Karpas-422 (cell line): ENCODE results near the gene NFIX. TPM values are rescaled to one million over a fixed set of nuclear protein-coding genes. Genes with fewer than 3 reads are reported as not detected.
A peak's percentile ranks its signal among the peaks of the same experiment; 100 is the strongest.

ENCODE experiments used
- DNase-seq: peaks from one replicate; pipeline ENCODE4 v3.0.0-alpha.2; 2015
- H2AFZ ChIP-seq: fragments of 200-600 bp; sonication (generic); 2 replicates; pipeline ENCODE4 v1.6.1; 2014; ENCODE audit warnings: antibody characterized with exemption, low read length, mixed read lengths
- H3K27ac ChIP-seq: fragments of 200-600 bp; sonication (generic); 2 replicates; pipeline ENCODE4 v1.5.1; 2014; ENCODE audit warnings: mild to moderate bottlenecking, low read length, moderate library complexity
- H3K27me3 ChIP-seq: fragments of 200-600 bp; sonication (generic); 2 replicates; pipeline ENCODE4 v1.6.1; 2014; ENCODE audit warnings: low read length, mixed read lengths
- H3K36me3 ChIP-seq: fragments of 200-600 bp; sonication (generic); 2 replicates; pipeline ENCODE4 v1.6.1; 2014; ENCODE audit warnings: low read length, mixed read lengths; ENCODE audit not compliant: insufficient read depth
- H3K4me1 ChIP-seq: fragments of 200-600 bp; sonication (generic); 2 replicates; pipeline ENCODE4 v1.6.1; 2014; ENCODE audit warnings: mild to moderate bottlenecking, low read length, mixed read lengths
- H3K4me2 ChIP-seq: fragments of 200-600 bp; sonication (generic); 2 replicates; pipeline ENCODE4 v1.6.1; 2014; ENCODE audit warnings: low read length, low read depth, mild to moderate bottlenecking; ENCODE audit not compliant: poor library complexity, severe bottlenecking
- H3K4me3 ChIP-seq: fragments of 200-600 bp; sonication (generic); 2 replicates; pipeline ENCODE4 v1.5.1; 2014; ENCODE audit warnings: mild to moderate bottlenecking, antibody characterized with exemption, low read length, mixed read lengths
- H3K79me2 ChIP-seq: fragments of 200-600 bp; sonication (generic); 2 replicates; pipeline ENCODE4 v1.6.1; 2014; ENCODE audit warnings: mild to moderate bottlenecking, low read length, mixed read lengths
- H3K9ac ChIP-seq: fragments of 200-600 bp; sonication (generic); 2 replicates; pipeline ENCODE4 v1.6.0; 2014; ENCODE audit warnings: low read length
- H3K9me2 ChIP-seq: fragments of 200-600 bp; sonication (generic), shearing (Covaris generic); replicated peaks from 2 replicates; pipeline ENCODE4 v1.6.0; 2014; ENCODE audit warnings: mild to moderate bottlenecking, low read length, moderate library complexity; ENCODE audit not compliant: insufficient read depth
- H3K9me3 ChIP-seq: fragments of 300-700, 200-600 bp; sonication (generic); 2 replicates; pipeline ENCODE4 v1.6.1; 2014; ENCODE audit warnings: low read length, mixed read lengths
- H4K20me1 ChIP-seq: fragments of 200-600 bp; sonication (generic); 2 replicates; pipeline ENCODE4 v1.6.1; 2014; ENCODE audit warnings: mild to moderate bottlenecking, antibody characterized with exemption, low read length, low read depth; ENCODE audit not compliant: insufficient read depth
- total RNA-seq: library from RNA; depleted of rRNA; stranded (reverse); fragments of >200 nt; shearing (Covaris generic); gene quantifications from 2 replicates; pipeline ENCODE4 v1.2.3, GENCODE V29; 2014; ENCODE audit warnings: low replicate concordance

The NFIX gene
- total RNA-seq, 1 experiment from 2014 or later = 0.04 TPM

GRCh38 chr19:13100031-13100588 lies 104.8 kb downstream of the NFIX start:
- Histone ChIP-seq H3K4me3 (no peak overlapping the region), H3K27me3 (no peaks in the 10 kb centered on the region), H4K20me1 (peaks cover 17% of the 10 kb centered on the region; the same call in 1 of the 2 replicates), H3K27ac (no peak overlapping the region), H3K79me2 (peaks cover 14% of the 10 kb centered on the region), H3K9ac (no peak overlapping the region; the same call in 1 of the 2 replicates), H3K9me3 (no peaks in the 10 kb centered on the region), H3K4me1 (peaks cover 71% of the 10 kb centered on the region), H3K36me3 (peaks cover 8% of the 10 kb centered on the region), H3K4me2 (no peak overlapping the region), H3K9me2 (no peaks in the 10 kb centered on the region), H2AFZ (no peak overlapping the region)
- DNase-seq = peak; percentile 54

GRCh38 chr19:13100841-13101589 lies 105.7 kb downstream of the NFIX start:
- DNase-seq = no peak
- H3K9me3 ChIP-seq = no peaks in the 10 kb centered on the region
- H3K4me1 ChIP-seq = peaks cover 70% of the 10 kb centered on the region
- H3K36me3 ChIP-seq = peaks cover 8% of the 10 kb centered on the region
- peaks cover 17% of the 10 kb centered on the region; the same call in 1 of the 2 replicates for H4K20me1 ChIP-seq
- peak overlapping the region; percentile 97; the same call in 1 of the 2 replicates for H3K27ac ChIP-seq
- peak overlapping the region; percentile 99 for H3K4me2 ChIP-seq
- H3K9me2 ChIP-seq = no peaks in the 10 kb centered on the region
- H2AFZ ChIP-seq = no peak overlapping the region
- peak overlapping the region; percentile 90 for H3K4me3 ChIP-seq
- peaks cover 14% of the 10 kb centered on the region for H3K79me2 ChIP-seq
- no peaks in the 10 kb centered on the region for H3K27me3 ChIP-seq
- peak overlapping the region; percentile 97 for H3K9ac ChIP-seq

GRCh38 chr19:13101590-13102415 lies 106.5 kb downstream of the NFIX start:
- Histone ChIP-seq H2AFZ (no peak overlapping the region; the same call in 1 of the 2 replicates), H3K9me2 (no peaks in the 10 kb centered on the region), H3K36me3 (peaks cover 8% of the 10 kb centered on the region), H3K9ac (peak overlapping the region; percentile 97), H3K79me2 (peaks cover 14% of the 10 kb centered on the region), H3K4me3 (peak overlapping the region; percentile 90), H3K9me3 (no peaks in the 10 kb centered on the region), H3K4me2 (peak overlapping the region; percentile 99), H3K27ac (peak overlapping the region; percentile 97), H3K4me1 (peaks cover 66% of the 10 kb centered on the region), H4K20me1 (peaks cover 17% of the 10 kb centered on the region; the same call in 1 of the 2 replicates), H3K27me3 (no peaks in the 10 kb centered on the region)
- DNase-seq = no peak

- Histone ChIP-seq H3K27me3 (no peaks in the 10 kb centered on the region), H3K79me2 (peaks cover 14% of the 10 kb centered on the region), H3K4me3 (peak overlapping the region; percentile 90), H3K9me3 (no peaks in the 10 kb centered on the region), H2AFZ (no peak overlapping the region; the same call in 1 of the 2 replicates), H3K27ac (peak overlapping the region; percentile 97), H4K20me1 (peaks cover 17% of the 10 kb centered on the region; the same call in 1 of the 2 replicates), H3K36me3 (peaks cover 9% of the 10 kb centered on the region), H3K9me2 (no peaks in the 10 kb centered on the region), H3K4me2 (peak overlapping the region; percentile 99), H3K9ac (peak overlapping the region; percentile 97), H3K4me1 (peaks cover 61% of the 10 kb centered on the region)
- DNase-seq = peak; percentile 69
Observed at GRCh38 chr19:13102416-13102665, 107.1 kb downstream of the NFIX start.

- H3K36me3 ChIP-seq = peaks cover 12% of the 10 kb centered on the region
- H3K9me2 ChIP-seq = no peaks in the 10 kb centered on the region
- no peaks in the 10 kb centered on the region for H3K9me3 ChIP-seq
- peaks cover 18% of the 10 kb centered on the region for H3K79me2 ChIP-seq
- peak within 1 kb of the TSS; percentile 90 for H3K4me3 ChIP-seq
- H3K4me1 ChIP-seq = peaks cover 60% of the 10 kb centered on the region
- H2AFZ ChIP-seq = peak within 1 kb of the TSS; percentile 58; the same call in 1 of the 2 replicates
- peak within 1 kb of the TSS; percentile 97 for H3K9ac ChIP-seq
- peaks cover 17% of the 10 kb centered on the region; the same call in 1 of the 2 replicates for H4K20me1 ChIP-seq
- peak; percentile 94 for DNase-seq
- peak within 1 kb of the TSS; percentile 97 for H3K27ac ChIP-seq
- H3K27me3 ChIP-seq = no peaks in the 10 kb centered on the region
- peak within 1 kb of the TSS; percentile 99 for H3K4me2 ChIP-seq
Observed at GRCh38 chr19:13102666-13103580, 107.6 kb downstream of the NFIX start, which contains the start of gene LYL1. TSS of gene LYL1 (minus strand) at chr19:13102858. CDS start at chr19:13101171, 1,687 bp downstream.

- peak overlapping the region; percentile 99 for H3K4me2 ChIP-seq
- no peak overlapping the region for H2AFZ ChIP-seq
- H4K20me1 ChIP-seq = peaks cover 17% of the 10 kb centered on the region; the same call in 1 of the 2 replicates
- H3K4me3 ChIP-seq = peak overlapping the region; percentile 90
- H3K4me1 ChIP-seq = peaks cover 58% of the 10 kb centered on the region
- peak; percentile 71 for DNase-seq
- peak overlapping the region; percentile 97 for H3K9ac ChIP-seq
- no peaks in the 10 kb centered on the region for H3K9me2 ChIP-seq
- H3K9me3 ChIP-seq = no peaks in the 10 kb centered on the region
- peaks cover 10% of the 10 kb centered on the region for H3K36me3 ChIP-seq
- no peaks in the 10 kb centered on the region for H3K27me3 ChIP-seq
- H3K27ac ChIP-seq = peak overlapping the region; percentile 97
- H3K79me2 ChIP-seq = peaks cover 18% of the 10 kb centered on the region
Observed at GRCh38 chr19:13103581-13104359, 108.5 kb downstream of the NFIX start.

GRCh38 chr19:13104360-13104847 lies 109.1 kb downstream of the NFIX start:
- Histone ChIP-seq H3K4me2 (peak overlapping the region; percentile 99), H2AFZ (peak overlapping the region; percentile 67; the same call in 1 of the 2 replicates), H4K20me1 (peaks cover 17% of the 10 kb centered on the region; the same call in 1 of the 2 replicates), H3K27me3 (no peaks in the 10 kb centered on the region), H3K27ac (peak overlapping the region; percentile 97), H3K4me3 (peak overlapping the region; percentile 90), H3K9me2 (no peaks in the 10 kb centered on the region), H3K9ac (peak overlapping the region; percentile 97), H3K79me2 (peaks cover 18% of the 10 kb centered on the region), H3K9me3 (no peaks in the 10 kb centered on the region), H3K36me3 (peaks cover 7% of the 10 kb centered on the region), H3K4me1 (peaks cover 55% of the 10 kb centered on the region)
- DNase-seq = peak; percentile 93
